ENCODE data around the gene AK2. TPM values are rescaled to one million over a fixed set of nuclear protein-coding genes. Genes with fewer than 3 reads are reported as not detected.
A peak's percentile ranks its signal among the peaks of the same experiment; 100 is the strongest.
"Not testable (repeated sequence)": the region's sequence is repeated elsewhere in the genome, so short reads cannot be mapped to it uniquely, and the experiment has no call there.

Gene AK2
- polyA plus RNA-seq, 5 donors: 155 to 193 (median 179) TPM

DNA sequence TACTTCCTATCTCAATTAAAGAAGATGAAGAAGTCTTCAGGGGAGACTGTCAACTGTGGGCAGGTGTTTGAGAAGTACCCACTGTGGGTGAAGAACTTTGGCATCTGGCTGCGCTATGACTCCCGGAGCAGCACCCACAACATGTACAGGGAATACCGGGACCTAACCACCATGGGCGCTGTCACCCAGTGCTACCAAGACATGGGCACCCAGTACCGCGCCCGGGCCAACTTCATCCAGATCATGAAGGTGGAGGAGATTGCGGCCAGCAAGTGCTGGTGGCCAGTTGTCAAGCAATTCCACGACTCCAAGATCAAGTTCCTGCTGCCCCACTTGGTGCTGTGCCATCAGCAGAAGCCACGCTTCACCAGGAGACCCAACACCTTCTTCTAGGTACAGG is 56.6 kb downstream of the AK2 start:
- DNase-seq: no peak

DNA sequence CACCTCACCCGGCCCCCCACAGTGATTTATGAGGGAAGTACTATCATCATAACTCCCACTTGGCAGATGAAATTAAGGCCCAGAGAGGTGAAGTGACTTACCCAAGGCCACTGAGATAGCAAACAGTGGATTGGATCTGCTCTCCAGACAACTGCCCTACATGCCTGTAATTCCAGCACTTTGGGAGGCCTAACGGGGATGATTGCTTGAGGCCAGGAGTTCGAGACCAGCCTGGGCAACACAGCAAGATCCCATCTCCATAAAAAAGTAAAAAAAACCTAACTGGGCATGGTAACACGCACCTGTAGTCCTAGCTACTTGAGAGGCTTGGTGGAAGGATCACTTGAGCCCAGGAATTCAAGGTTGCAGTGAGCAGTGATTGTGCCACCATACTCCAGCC is 57.8 kb downstream of the AK2 start:
- DNase-seq: no peak

DNA sequence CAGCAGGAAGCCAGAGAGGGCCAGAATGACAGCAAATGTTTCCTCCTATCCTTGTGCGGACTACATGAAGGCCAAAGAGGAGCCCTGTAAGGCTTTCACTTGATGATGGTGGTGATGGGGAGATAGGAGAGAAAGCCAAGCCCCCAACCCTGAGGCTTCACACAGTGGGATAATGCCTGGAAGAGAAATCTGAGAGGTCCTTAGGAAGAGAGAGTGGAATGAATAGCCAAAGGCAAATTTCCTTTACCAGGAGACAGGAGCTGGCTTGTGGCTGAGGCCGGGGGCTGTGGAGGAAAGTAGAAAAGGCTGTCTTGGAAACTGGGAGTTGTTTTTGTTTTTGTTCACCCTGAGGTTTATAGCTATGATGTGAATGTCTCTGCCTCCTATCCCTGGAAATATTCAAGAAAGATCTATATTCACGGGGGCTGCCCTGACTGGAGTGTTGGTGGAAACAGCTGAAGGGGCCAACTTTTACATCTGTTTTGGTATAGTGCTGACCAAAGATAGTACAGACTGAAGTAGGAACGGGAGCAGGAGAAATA is 59.1 kb downstream of the AK2 start:
- DNase-seq: no peak

- DNase-seq: not testable (repeated sequence)
These were observed 61.6 kb downstream of the AK2 start for GRCh38 chr1:32975055-32975454.

DNA sequence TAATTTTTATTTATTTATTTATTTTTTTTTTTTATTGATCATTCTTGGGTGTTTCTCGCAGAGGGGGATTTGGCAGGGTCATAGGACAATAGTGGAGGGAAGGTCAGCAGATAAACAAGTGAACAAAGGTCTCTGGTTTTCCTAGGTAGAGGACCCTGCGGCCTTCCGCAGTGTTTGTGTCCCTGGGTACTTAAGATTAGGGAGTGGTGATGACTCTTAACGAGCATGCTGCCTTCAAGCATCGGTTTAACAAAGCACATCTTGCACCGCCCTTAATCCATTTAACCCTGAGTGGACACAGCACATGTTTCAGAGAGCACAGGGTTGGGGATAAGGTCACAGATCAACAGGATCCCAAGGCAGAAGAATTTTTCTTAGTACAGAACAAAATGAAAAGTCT is 63.2 kb downstream of the AK2 start:
- not testable (repeated sequence) for DNase-seq

DNA sequence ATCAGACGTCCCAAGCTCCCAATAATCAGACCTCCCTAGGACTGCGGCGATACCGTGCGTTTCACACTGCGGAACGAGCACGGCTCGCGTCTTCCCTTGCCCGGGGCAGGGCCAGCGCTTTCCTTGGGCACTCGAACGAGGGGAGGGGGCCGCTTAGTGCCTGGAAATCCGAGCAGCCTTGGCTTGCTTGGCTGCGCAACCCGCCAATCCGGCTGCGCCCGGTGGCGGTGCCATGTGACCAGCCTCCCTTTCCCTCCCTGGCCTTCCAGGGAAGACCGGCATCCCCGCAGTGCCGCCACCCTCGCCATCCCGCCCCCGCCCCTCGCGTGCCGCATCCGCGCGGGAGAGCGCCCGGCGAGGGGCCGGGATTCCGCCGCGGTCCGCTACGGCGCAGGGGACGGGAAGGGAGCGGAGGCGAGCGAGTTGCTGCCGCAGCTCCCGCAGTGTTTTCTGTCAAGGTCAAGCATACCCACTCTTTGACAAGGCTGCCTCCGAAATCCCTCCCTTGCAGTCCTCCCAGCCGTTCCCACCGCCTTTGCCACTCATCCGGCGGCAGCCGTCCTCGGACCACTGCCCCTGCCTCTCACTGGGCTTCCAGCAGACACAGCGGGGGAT is 63.8 kb downstream of the AK2 start:
- peak in 1 of 2 donors; percentile 65 for DNase-seq

DNA sequence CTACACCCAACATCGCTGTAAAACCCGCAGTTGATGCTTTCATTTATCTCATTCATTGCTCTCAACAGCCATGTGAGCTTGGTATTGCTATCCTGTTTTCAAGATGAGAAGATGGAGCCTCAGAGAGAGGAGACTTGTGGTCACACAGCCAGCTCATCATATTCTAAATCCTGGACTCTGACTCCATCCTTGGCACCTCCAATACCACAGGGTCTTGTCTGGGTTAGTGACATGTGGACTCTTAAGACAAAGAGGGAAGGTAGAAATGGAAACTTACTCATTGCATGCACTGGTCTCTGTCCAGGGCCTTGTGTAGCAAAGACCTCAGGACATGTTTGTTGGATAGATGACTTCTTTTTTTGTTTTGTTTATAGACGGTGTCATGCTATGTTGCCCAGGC is 65.1 kb downstream of the AK2 start:
- DNase-seq: no peak

GRCh38 chr1:32971156-32971555 is 65.5 kb downstream of the AK2 start:
- no peak for DNase-seq

GRCh38 chr1:32969566-32969965 is 67.1 kb downstream of the AK2 start:
- no peak for DNase-seq

GRCh38 chr1:32967888-32968568 is 68.7 kb downstream of the AK2 start:
- no peak for DNase-seq

GRCh38 chr1:32966900-32967299 is 69.8 kb downstream of the AK2 start:
- no peak for DNase-seq

DNA sequence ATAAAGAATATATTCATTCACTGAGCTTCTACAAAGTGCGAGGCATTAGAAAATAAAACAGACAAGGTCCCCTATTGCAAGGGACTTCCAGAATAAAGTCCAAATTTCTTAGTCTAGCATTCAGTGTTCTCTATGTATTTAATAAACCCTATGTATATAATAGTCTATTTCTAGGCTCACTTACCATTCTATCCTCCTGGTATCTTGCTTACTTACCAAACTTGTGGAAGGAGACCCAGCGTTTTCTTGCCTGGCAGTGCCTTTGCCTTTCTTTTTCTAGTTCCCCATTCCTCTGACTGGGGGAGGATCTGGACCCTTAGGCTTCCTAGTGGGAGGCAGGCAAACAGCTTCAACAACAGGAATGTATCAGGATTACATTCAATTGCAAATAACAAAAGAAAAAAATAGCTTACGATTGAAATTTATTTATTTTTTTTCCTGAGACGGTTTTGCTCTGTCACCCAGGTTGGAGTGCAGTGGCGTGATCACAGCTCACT is 71.4 kb downstream of the AK2 start:
- DNase-seq: no peak

DNA sequence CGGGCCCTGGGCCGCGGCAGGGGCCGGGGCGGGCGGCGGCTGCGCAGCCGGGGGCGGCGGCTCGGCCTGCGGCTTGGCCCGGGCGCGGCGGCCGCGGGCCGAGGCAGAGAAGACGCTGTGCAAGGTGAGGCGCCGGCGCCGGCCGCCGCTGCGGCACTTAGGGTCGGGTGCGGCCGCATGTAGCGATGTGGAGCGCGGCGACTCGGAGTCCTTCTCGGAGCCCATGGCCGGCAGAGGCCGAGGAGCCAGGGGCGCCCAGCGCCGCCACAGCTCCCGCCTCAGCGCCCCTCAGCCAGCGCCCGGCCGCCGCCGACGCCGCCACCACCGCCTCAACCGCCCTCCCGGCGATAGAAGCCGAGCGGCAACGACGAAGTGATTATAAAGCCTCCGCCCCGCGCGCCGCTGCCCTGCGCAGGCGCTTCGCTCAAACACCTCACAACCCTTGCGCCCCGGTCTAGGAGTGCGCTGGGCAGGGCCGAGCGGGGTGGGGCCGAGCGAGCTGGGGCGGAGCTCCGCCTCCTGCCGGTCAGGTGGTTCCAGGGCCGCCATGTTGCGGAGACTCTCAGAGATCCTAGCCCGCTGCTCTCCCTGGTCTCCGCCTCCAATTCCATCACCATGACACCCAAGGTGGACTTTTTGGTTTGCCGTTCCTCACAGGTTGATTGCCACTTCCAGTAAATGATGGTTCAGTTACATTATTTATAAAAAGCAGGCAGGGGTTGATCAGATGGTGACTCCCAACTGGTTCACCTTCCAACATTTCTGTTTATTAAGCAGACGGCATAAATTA is 72.0 kb downstream of the AK2 start, which contains the start of gene RNF19B:
TSS of gene RNF19B (minus strand) at position 349 of the 790 bp plus-strand sequence. CDS start at position 225, 124 bp downstream.
- DNase-seq: peak; percentile 90

- no peak for DNase-seq
These were observed 72.8 kb downstream of the AK2 start for GRCh38 chr1:32963746-32964460.

DNA sequence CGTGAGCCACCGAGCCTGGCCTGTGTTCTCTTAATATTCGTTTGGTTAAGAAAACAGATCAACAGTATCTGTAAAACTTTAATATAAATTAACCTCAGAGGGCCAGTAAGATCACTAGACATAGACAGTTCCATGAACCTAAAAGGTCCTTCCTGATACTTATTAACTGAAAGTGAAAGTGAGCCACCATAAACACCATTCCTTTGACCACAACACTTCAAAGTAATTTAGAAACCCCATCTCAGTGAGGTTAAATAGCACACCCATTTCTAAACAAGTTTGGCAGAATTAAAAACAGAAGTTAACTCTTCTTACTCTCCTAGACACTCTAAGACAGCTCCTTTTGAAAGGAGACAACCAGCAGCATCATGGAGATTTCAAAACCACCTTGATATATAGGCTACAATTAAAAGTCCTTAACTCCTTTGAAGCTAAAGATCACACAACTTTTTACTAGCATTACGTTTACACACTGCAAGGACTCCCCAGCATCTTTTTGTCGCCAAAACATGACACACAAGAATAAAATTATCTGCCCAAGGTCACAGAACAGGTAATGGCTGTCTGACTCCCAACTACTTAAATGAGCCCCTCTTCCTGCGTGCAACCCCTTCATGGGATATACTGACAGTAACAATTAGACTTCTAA is 74.3 kb downstream of the AK2 start:
- no peak for DNase-seq

DNA sequence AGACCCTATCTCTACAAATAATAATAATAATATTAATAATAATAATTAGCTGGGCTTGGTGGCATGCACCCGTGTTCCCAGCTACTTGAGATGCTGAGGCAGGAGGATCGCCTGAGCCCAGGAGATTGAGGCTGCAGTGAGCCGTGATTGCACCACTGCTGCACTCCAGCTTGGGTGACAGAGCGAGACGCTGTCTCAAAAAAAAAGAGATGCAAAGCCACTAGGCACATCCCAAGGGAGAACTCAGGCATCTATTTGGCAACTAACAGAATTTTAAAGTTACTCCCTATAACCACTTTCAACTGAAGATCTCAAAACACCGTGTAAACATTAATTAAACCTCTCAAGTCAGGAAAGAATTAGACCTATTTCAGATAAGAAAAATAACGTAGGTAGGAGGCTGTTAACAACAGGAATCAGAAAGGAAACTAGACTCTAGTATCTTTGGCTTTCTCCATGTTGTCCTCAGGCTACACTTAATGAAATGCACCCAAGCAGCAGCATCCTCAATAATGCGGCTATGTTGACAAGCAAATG is 75.8 kb downstream of the AK2 start:
- DNase-seq: no peak

DNA sequence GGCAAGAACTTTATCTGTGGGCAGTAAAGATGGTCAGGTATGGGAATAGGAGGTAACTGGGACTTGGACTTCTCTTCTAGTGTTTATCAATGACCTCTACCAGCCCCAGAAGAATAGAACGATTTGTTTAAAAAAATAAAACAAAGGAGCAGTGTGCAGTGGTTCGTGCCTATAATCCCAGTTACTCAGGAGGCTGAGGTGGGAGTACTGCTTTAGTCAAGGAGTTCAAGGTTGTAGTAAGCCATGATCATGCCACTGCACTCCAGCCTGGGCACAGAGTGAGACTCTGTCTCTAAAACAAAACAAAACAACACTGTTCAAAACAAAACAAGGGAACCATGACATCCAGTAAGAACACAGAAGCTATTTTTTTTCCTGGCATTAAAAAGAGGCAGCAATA is 76.3 kb downstream of the AK2 start:
- no peak for DNase-seq

- no peak for DNase-seq
These were observed 77.9 kb downstream of the AK2 start for GRCh38 chr1:32958827-32959226.

Measured in right lung (tissue), 5 donors.